Neural cell (in vitro differentiated cells): ENCODE results near the gene YKT6. TPM values are rescaled to one million over a fixed set of nuclear protein-coding genes. Genes with fewer than 3 reads are reported as not detected.

Experiments used
- H2AFZ ChIP-seq: fragments of 200-600, 300-800 bp; sonication (generic), shearing (Covaris generic); 2 replicates; pipeline ENCODE4 v1.6.0; 2014; ENCODE audit warnings: low read depth, mild to moderate bottlenecking, antibody characterized with exemption, low read length, moderate library complexity
- H3F3A ChIP-seq: fragments of 200-600 bp; shearing (Covaris generic); 2 replicates; pipeline ENCODE4 v1.6.1; 2016; ENCODE audit warnings: mild to moderate bottlenecking, moderate library complexity, mixed read lengths, antibody characterized with exemption, low read length; ENCODE audit not compliant: insufficient read depth, poor library complexity, severe bottlenecking
- H3K27ac ChIP-seq: fragments of 200-600, 300-800 bp; sonication (generic), shearing (Covaris generic); 2 replicates; pipeline ENCODE4 v1.5.1; 2014; ENCODE audit warnings: mild to moderate bottlenecking, low read length, moderate library complexity
- H3K27me3 ChIP-seq: fragments of 300-800, 200-600 bp; sonication (generic), shearing (Covaris generic); 2 replicates; pipeline ENCODE4 v1.6.0; 2014; ENCODE audit warnings: mild to moderate bottlenecking, low read depth, low read length, moderate library complexity; ENCODE audit not compliant: insufficient read depth
- H3K36me3 ChIP-seq: fragments of 300-800, 200-600 bp; sonication (generic), shearing (Covaris generic); 2 replicates; pipeline ENCODE4 v1.5.1; 2014; ENCODE audit warnings: mild to moderate bottlenecking, antibody characterized with exemption, low read length, moderate library complexity; ENCODE audit not compliant: insufficient read depth
- H3K4me2 ChIP-seq: fragments of 300-800, 200-600 bp; sonication (generic), shearing (Covaris generic); 2 replicates; pipeline ENCODE4 v1.6.0; 2014; ENCODE audit warnings: mild to moderate bottlenecking, low read length
- H3K4me3 ChIP-seq: fragments of 300-800, 200-600 bp; sonication (generic), shearing (Covaris generic); 2 replicates; pipeline ENCODE4 v1.5.1; 2014; ENCODE audit warnings: mild to moderate bottlenecking, low read length, moderate library complexity
- H3K79me2 ChIP-seq: fragments of 200-600 bp; shearing (Covaris generic); replicated peaks from 2 replicates; pipeline ENCODE4 v1.6.0; 2014; ENCODE audit warnings: mild to moderate bottlenecking, low read length, moderate library complexity; ENCODE audit not compliant: insufficient read depth
- H3K9ac ChIP-seq: fragments of 300-800, 200-600 bp; sonication (generic), shearing (Covaris generic); 2 replicates; pipeline ENCODE4 v1.6.1; 2016; ENCODE audit warnings: mild to moderate bottlenecking, low read length, mixed read lengths
- H3K9me2 ChIP-seq: fragments of 200-600 bp; shearing (Covaris generic); 2 replicates; pipeline ENCODE4 v1.6.1; 2016; ENCODE audit warnings: mild to moderate bottlenecking, low read length, mixed read lengths; ENCODE audit not compliant: insufficient read depth
- H3K9me3 ChIP-seq: fragments of 200-600, 300-800 bp; sonication (generic), shearing (Covaris generic); 2 replicates; pipeline ENCODE4 v1.6.1; 2016; ENCODE audit warnings: mild to moderate bottlenecking, mixed run types, low read length, moderate library complexity, mixed read lengths
- H4K20me1 ChIP-seq: fragments of 200-600 bp; shearing (Covaris generic); 2 replicates; pipeline ENCODE4 v1.6.1; 2016; ENCODE audit warnings: mild to moderate bottlenecking, mixed run types; ENCODE audit not compliant: insufficient read depth
- EP300 ChIP-seq: fragments of 450-650 bp; conservative IDR thresholded peaks from 2 replicates; pipeline ENCODE4 v1.6.1; 2014; ENCODE audit warnings: antibody characterized with exemption, mild to moderate bottlenecking, moderate library complexity; ENCODE audit not compliant: poor library complexity, severe bottlenecking
- EZH2 ChIP-seq: fragments of 200-600, 300-800 bp; shearing (Covaris generic), sonication (generic); IDR thresholded peaks from 2 replicates; pipeline ENCODE4 v1.6.1; 2014; ENCODE audit warnings: antibody characterized with exemption, low read length, borderline replicate concordance, mild to moderate bottlenecking; ENCODE audit not compliant: insufficient read depth, poor library complexity, severe bottlenecking
- MXI1 ChIP-seq: fragments of 450-650 bp; conservative IDR thresholded peaks from 2 replicates; pipeline ENCODE4 v1.6.1; 2014; ENCODE audit warnings: antibody characterized with exemption, mild to moderate bottlenecking; ENCODE audit not compliant: poor library complexity, severe bottlenecking
- POLR2AphosphoS5 ChIP-seq: IDR thresholded peaks from 2 replicates; pipeline ENCODE4 v1.6.1; 2012
- RAD21 ChIP-seq: fragments of 450-650 bp; conservative IDR thresholded peaks from 2 replicates; pipeline ENCODE4 v1.6.1; 2014; ENCODE audit warnings: antibody characterized with exemption, mild to moderate bottlenecking, moderate library complexity
- SMC3 ChIP-seq: fragments of 450-650 bp; conservative IDR thresholded peaks from 2 replicates; pipeline ENCODE4 v1.6.1; 2014; ENCODE audit warnings: antibody characterized with exemption, mild to moderate bottlenecking, moderate library complexity; ENCODE audit not compliant: poor library complexity
- TAF1 ChIP-seq: IDR thresholded peaks from 2 replicates; pipeline ENCODE4 v1.6.1; 2012; ENCODE audit warnings: low read depth
- polyA plus RNA-seq: library from polyadenylated mRNA; depleted of rRNA; stranded (reverse); fragments of >200 nt; gene quantifications from 2 replicates; pipeline ENCODE4 v1.2.3, GENCODE V29; 2014
- TF ChIP-seq, protein P1 (sequence below): fragments of 450-650 bp; IDR thresholded peaks from 2 replicates; pipeline ENCODE4 v1.5.1; 2014; ENCODE audit warnings: antibody characterized with exemption, mild to moderate bottlenecking, moderate library complexity; ENCODE audit not compliant: poor library complexity, severe bottlenecking
- TF ChIP-seq, protein P2 (sequence below): IDR thresholded peaks from 2 replicates; pipeline ENCODE4 v1.6.1; 2012; ENCODE audit warnings: borderline replicate concordance

The YKT6 gene
- polyA plus RNA-seq, 1 donor from 2014 or later = 93.4 TPM

DNA sequence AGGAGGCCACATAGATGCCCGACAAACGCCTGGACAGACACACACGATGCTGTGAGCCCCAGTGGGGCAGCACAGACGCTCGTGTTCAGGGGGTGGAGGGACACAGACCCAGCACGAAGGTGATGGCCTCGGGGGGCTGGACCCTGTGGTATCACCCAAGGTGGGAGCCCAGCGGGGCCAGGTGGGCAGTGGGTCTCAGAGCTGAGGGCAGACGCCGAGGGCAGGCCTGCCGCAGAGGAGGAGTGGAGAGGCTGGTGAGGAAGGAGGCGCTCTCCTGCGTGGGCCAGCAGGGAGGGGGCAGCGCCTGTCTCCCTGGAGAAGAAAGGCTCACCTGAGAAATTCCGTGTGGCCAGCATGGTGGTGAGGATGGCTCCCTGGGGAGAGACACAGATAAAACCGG, 39.6 kb downstream of the YKT6 start:
- Histone ChIP-seq H2AFZ (no peak overlapping the region), H3K4me2 (no peak overlapping the region), H3K9me3 (no peaks in the 10 kb centered on the region), H3K36me3 (no peaks in the 10 kb centered on the region), H3F3A (no peaks in the 10 kb centered on the region), H3K27me3 (no peaks in the 10 kb centered on the region), H4K20me1 (no peaks in the 10 kb centered on the region), H3K79me2 (no peaks in the 10 kb centered on the region), H3K27ac (no peak overlapping the region), H3K9me2 (no peaks in the 10 kb centered on the region), H3K9ac (no peak overlapping the region), H3K4me3 (no peak overlapping the region)
- TF ChIP-seq, protein P1, sequence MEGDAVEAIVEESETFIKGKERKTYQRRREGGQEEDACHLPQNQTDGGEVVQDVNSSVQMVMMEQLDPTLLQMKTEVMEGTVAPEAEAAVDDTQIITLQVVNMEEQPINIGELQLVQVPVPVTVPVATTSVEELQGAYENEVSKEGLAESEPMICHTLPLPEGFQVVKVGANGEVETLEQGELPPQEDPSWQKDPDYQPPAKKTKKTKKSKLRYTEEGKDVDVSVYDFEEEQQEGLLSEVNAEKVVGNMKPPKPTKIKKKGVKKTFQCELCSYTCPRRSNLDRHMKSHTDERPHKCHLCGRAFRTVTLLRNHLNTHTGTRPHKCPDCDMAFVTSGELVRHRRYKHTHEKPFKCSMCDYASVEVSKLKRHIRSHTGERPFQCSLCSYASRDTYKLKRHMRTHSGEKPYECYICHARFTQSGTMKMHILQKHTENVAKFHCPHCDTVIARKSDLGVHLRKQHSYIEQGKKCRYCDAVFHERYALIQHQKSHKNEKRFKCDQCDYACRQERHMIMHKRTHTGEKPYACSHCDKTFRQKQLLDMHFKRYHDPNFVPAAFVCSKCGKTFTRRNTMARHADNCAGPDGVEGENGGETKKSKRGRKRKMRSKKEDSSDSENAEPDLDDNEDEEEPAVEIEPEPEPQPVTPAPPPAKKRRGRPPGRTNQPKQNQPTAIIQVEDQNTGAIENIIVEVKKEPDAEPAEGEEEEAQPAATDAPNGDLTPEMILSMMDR = no peak
- TF ChIP-seq RAD21 = no peak
- no peak for TF ChIP-seq SMC3
- TF ChIP-seq EP300 = no peak
- TF ChIP-seq EZH2 = no peak
- no peak for TF ChIP-seq TAF1
- TF ChIP-seq, protein P2, sequence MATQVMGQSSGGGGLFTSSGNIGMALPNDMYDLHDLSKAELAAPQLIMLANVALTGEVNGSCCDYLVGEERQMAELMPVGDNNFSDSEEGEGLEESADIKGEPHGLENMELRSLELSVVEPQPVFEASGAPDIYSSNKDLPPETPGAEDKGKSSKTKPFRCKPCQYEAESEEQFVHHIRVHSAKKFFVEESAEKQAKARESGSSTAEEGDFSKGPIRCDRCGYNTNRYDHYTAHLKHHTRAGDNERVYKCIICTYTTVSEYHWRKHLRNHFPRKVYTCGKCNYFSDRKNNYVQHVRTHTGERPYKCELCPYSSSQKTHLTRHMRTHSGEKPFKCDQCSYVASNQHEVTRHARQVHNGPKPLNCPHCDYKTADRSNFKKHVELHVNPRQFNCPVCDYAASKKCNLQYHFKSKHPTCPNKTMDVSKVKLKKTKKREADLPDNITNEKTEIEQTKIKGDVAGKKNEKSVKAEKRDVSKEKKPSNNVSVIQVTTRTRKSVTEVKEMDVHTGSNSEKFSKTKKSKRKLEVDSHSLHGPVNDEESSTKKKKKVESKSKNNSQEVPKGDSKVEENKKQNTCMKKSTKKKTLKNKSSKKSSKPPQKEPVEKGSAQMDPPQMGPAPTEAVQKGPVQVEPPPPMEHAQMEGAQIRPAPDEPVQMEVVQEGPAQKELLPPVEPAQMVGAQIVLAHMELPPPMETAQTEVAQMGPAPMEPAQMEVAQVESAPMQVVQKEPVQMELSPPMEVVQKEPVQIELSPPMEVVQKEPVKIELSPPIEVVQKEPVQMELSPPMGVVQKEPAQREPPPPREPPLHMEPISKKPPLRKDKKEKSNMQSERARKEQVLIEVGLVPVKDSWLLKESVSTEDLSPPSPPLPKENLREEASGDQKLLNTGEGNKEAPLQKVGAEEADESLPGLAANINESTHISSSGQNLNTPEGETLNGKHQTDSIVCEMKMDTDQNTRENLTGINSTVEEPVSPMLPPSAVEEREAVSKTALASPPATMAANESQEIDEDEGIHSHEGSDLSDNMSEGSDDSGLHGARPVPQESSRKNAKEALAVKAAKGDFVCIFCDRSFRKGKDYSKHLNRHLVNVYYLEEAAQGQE = no peak
- TF ChIP-seq POLR2AphosphoS5 = no peak
- no peak for TF ChIP-seq MXI1

DNA sequence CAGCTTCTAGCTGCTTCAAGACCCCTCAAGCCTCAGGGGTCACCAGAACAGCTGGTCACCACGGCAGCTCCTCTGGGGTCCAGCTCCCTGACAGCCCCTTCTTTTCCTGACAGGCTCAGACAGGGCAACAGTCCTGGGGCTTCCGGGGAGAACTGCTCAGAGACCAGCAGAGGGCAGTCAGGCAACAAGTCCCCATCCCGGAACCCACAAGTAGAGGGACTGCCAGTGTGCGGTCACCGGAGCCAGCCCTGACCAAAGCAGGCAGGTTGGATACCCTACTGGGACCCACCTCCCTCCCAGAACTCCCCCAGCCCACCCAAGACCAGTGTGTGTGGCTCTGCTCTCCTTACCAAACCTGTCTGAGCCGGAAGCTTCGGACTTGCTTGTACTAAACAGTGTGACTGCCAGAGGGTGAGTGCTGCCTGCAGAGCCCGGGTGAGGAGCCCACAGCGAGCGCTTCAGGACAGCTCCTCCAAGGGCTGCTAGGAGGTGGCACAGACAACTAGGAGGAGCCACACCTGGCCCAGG, 40.3 kb downstream of the YKT6 start:
- H3K36me3 ChIP-seq = no peaks in the 10 kb centered on the region
- TF ChIP-seq, protein P2 = no peak
- TF ChIP-seq SMC3 (peak; percentile 54), RAD21 (peak; percentile 51), TAF1 (no peak), EP300 (no peak), POLR2AphosphoS5 (no peak), MXI1 (no peak), EZH2 (no peak)
- TF ChIP-seq, protein P1 = peak; percentile 50
- no peak overlapping the region for H3K9ac ChIP-seq
- no peaks in the 10 kb centered on the region for H3F3A ChIP-seq
- no peaks in the 10 kb centered on the region for H3K9me2 ChIP-seq
- H2AFZ ChIP-seq = no peak overlapping the region
- no peak overlapping the region for H3K4me2 ChIP-seq
- H3K9me3 ChIP-seq = no peaks in the 10 kb centered on the region
- H3K79me2 ChIP-seq = no peaks in the 10 kb centered on the region
- H3K4me3 ChIP-seq = no peak overlapping the region
- no peak overlapping the region for H3K27ac ChIP-seq
- H4K20me1 ChIP-seq = no peaks in the 10 kb centered on the region
- no peaks in the 10 kb centered on the region for H3K27me3 ChIP-seq
